ENCODE results near the gene CERS3.

The CERS3 gene

DNA sequence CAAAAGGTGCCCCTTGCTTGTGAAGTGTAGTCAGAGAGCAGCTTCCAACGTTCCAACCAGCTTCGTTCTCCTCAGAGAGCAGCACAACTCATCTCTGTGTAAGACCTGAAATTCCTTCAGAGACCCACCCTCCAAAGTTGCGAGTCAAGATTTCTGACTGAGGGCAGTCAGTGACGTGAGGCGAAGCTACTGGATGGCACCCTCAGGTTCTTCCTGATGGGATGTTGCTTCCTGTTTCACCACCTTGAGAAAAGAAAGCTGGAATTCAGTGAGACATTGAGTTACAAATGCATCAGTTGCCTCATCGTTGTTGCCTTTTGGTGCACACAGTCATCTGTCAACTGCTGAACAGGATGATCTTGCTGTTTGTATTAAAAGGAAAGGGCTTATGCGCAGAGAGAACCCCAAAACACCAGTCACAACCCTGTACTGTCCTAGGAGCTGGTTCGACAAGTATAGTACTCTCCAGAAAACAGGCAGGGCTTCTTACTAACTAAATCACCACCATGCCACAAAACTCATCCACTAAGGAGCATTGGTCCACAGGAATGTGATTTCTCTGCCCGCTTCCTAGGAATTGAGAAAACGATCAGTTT is at the start of gene CERS3:
TSS of gene CERS3 (minus strand) at position 118 of the 596 bp plus-strand sequence. CDS start 27,101 bp downstream, outside the sequence.
- no peak for DNase-seq

DNA sequence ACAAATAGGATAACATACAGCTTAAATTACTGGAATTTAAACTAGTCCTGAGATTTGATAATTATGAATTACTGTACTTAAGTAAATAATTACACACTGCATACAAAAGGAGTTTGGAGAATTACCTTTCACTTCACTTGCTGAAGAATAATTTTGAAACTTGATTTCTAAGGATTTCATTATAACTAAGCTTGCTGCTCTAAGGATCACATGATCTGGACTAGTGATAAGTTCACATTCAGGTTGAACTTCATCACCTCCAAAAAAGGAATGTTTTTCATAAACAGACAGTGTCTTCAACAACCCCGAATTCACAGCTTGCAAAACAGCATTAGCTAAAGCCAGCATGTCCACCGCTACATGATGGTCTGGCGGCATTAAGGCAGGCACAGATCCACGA is 44.8 kb upstream of the CERS3 start:
- DNase-seq = no peak

DNA sequence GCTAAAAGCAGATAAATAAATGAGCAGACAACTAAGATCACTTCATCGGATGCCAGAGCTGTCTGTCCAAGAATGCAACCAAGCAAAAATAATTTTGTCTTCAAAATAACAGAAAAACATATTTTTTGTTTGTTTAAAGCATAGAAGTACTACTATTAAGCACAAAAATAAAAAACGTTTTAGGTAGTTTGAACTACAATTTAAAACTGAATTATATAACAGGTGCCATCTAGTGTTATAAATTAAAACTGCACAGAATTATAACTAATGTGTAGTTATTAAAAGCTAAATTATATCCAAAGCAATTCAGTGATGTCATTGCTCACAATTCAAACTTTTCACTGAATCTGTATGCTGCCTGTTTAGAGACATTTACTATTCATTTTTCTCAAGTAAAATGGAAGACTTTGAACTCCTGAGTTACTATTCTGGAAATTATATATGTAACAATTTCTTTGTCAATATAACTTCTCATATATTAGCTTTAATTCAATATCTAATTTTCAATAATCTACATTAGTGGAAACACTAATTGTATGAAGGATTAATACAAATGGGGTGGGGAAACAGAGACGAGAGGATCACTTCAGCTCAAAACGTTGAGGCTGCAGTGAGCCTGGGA is 43.7 kb upstream of the CERS3 start:
- DNase-seq = no peak

DNA sequence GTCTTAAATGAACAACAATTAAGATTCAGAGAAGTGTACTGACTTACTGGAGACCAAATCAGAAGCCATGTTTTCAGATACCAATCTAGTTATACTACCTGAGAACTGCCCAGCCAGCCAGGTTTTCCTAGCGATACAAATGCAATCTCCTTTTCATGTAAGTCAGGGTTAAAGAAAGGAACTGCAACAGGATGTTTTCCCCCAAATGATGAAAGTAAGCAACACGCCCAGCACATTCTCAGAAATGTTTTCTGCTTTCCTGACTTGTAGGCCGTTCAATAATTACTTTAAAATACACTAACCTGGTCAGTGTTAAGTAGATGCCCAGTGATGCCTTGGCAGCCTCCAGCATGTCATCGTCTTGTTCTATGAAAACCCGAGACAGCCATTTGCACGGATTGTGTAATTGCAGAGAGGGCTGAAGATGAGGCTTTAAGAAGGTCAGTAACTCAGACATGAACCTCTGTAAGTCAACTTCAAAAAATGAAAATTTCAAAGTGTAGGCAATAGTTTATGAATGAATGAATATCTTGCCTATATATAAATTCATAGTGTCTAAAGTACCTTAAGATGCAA is 42.9 kb upstream of the CERS3 start:
- no peak for DNase-seq

DNA sequence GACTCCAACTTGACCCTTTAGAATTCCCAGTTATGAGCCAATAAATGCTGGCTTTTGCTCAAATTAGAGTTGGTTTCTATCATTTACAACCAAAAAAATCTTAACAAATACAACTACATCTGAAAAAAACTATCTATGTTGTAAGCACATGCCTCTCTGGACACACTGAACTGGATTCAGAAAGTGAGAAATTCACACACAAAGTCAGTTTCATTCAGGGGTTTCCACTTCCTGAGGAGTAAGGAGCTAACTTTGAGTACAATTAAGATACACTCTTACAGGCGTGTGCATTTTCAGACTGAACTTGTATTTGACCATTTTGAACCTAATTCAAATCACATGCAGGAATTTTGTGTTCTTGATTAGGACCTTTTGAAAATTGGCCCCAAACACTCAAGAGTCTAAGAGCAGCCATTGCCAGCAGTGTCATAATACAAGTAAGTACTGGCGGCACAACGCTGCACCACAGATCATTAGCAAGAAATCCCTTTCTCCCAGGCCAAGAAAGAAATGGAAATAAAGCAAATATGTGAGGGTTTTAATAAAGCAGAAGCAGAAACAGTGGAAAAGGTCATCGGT is 42.1 kb upstream of the CERS3 start:
- no peak for DNase-seq

DNA sequence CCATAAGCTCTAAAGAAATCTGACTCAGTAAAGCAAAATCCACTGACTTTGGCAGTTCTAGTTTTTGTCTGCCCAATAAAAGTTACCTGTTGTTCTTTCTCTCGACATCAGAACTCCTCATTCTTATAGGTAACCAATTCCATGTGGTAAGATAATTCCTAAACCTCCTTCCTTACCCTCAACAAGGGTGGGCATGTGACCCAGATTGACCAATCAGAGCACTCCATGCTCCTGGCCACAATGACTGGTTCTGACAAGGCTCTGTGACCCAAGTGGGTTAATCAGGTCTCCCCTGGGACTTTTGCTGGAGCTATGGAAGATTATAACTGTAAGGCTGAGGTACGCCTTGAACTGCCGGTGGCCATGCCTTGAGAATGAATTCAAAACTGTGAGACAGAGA is 41.5 kb upstream of the CERS3 start:
- DNase-seq = no peak

DNA sequence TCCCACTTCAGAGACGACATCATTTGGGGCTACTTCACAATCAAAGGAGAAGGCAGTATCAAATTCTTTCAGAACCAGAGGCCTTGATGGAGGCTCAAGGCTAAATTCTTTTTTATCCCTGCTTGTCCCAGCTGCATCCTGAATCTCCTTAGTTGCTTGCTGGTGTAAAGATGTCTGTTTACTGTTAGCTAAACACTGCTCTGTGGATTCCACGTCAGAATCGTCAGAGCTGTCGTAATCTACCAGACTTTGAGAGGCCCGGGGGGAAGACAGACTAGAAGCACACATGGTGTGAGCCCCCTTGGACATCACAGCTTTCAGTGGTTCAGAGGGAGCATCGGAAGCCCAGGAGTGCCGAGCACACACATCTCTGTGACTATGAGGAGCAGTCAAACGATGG is 40.6 kb upstream of the CERS3 start:
- no peak for DNase-seq

DNA sequence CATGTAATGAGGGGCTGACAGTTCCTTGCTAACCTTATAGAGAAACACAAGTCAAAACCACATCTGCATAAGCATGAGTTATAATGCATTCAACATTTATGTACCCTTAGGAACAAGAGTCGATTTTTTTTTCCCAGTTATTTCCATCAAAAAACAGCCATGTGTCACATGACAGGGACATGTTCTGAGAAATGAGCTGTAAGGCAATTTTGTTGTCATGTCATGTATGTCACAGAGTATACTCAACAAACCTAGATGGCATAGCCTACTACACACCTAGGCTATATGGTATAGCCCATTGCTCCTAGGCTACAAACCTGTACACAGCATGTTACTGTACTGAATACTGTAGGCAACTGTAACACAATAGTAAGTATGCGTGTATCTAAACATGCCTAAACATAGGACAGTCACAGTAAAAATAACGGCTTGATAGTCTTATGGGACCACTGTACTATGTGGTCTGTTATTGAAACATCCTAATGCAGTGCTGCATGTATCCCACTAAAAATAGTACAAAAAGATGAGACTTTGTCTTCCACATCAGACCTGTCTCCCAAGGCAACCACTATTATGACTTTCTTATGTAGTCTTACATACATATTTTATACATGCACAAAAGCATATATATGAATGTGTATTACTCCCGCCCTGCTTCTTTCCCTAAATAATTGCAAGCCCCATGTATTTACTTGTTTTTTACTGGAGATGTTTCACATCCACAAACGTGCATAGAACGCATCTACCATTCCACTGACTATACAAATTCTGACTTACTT is 38.3 kb upstream of the CERS3 start:
- DNase-seq = no peak

DNA sequence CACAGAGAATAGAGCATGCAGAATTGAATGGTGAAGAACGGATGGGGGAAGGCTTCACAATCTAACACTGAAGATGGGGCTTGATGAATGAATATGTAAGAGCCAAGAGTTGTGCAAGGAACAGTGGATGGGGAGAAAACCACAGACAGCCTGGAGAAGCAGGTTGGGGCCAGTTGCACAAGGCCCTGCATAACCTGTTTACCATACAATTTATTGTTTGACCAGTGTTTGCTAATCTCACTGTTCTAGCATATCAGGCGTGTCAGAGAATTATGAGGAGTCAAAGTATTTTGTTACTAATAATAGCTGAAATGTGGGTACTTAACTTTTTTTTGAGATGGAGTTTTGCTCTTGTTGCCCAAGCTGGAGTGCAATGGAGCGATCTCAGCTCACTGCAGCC is 36.8 kb upstream of the CERS3 start:
- DNase-seq = no peak

DNA sequence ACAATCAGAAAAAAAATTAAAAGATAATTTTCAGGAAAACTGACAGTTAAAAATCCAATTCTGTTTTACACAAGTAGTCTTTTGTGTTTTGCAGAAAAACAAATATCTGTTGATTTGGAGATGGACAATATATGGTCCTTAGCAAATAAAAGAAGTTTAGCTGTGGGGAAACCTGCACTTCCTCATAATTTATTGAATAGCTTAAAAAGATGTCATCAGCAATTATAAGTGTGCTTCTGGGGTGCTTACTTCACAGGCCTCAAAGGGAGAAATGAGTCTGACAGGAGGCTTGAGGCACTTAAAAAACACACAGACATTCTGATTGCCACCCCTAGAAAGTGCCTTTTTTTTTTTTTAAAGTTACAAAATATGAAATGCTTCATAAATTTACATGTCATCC is 31.6 kb upstream of the CERS3 start:
- DNase-seq = no peak

DNA sequence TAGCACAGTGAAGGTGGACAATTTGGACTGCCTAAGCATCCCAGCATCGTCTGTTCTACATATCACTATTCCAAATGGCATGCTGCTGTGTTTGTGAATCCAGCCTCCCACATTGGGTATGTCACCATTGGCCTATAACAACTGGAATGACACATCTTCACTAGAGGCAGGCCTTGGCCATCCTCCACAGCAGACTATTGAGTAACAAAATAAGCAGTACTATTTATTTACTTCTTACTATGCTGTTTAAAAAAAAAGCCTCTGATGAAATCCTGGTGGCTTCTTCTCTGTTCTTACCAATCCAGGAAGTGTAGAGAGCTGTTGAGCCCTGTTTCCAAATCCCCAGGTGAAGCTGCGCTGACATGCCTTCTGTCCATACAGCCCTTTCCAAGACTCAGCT is 30.6 kb upstream of the CERS3 start:
- no peak for DNase-seq

DNA sequence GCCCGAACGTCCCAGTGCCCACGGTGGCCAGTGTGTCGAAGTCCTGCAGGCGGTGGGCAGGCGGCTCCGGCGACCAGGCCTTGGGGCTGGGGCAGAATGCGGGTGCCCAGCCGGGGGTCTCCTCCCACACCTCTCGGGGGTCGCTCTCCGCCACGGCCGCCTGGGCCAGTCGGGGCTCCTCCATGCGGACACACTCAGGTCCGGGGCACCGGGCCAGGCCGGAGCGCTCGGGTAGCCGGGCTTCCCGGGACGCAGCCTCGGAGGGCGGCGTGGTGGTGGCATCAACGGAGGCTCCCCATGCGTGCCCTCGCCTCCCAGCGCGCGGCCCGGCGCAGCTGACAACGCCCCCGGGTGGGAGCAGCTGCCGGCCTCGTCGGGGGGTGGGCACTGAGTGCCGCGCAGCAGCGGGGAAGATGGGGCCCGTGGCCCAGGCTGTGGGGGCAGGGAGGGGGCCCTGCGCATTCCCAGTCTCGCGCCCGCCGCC is 30.1 kb upstream of the CERS3 start:
- no peak for DNase-seq

DNA sequence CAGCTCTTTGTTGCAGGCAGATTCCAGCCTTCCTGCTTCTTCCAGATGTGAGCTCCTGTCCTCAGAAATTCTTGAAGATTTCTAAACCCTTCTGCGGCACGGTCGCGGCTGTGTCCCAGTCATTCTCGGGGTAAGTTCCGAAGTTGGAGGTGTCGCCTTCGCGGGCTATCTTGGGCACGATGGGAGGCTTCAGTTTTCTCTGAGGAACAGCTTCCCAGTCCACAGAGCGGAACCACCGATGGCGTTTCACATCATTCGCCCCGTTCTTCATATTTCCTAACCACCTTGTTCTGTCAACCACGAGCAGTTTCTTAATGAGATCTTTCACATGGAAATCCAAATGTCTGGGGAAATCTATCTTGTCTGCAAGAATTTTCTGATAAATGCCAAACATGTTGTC is 24.7 kb upstream of the CERS3 start:
- no peak for DNase-seq

DNA sequence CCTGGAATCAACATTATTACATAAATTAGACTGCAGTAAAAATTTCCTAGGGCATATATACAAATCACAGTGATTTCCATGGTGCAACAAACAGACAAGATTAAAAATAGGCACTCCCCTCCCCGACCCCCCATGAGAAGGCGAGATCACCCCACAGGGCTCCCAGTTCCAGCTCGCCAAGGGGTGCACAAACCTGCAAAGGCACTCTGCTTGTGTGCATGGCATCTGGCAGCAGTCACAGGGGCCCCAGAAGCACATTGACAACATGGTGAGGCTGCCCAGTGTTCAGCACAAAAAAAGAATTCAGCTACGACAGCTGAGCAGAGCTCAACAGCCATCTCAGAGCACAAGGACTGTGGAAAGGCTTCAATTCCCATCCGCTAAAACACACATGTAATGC is 19.2 kb upstream of the CERS3 start:
- DNase-seq = no peak

DNA sequence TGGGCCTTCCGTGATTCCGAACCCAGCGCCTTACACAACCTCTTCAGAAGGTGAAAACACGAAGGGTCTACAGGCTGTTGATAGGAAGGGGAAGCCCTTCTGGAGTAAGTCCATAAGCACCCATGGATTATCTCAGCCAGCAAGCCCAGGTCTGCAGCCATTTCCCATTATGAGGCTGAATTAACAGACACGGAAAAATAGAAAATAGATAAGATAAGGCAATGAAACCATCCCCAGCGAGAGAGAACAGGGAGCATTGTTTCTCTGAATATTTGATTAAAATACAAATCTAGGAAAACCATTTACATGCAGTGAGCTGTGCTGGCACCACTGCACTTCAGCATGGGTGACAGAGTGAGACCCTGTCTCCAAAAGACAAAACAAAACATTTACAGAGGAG is 16.2 kb upstream of the CERS3 start:
- DNase-seq = no peak

DNA sequence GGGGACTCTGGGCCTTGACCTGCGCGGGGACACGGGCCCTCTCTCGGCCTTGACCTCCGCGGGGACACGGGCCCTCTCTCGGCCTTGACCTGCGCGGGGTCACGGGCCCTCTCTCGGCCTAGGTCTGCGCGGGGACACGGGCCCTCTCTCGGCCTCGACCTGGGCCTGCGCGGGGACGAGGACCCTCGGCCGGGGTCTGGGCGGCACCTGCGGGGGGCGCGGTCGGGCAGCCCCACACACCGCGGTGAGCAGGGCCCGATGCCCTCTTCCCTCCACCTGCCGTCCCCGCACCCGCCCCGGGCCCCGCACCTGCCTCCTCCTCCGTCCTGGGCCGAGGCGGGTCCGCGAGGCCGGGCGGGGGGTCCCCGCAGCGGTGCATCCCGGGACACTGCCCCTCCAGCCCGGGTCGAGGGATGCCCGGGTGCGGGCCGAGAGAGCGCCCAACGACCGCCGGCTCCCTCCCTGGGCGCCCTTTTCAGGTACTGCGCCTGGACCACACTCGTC is 15.6 kb upstream of the CERS3 start:
- DNase-seq = no peak

DNA sequence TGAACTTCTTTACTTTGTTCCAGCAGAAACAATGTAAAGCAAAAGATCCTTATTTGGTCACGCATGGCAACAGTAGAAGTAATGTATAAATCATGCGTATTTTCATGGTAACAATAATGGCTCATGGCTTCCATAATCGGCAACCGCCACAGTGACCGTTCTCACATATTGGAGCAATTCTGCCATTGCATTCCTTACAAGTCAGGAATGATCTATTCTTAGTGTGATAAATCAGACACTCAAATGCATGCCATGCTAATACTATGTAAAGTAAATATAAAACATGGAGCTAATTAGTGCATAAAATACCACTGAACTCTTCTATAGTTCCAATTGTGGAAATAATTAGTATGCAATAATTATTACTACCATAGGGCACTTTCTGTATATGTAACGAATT is 13.5 kb upstream of the CERS3 start:
- DNase-seq = no peak

DNA sequence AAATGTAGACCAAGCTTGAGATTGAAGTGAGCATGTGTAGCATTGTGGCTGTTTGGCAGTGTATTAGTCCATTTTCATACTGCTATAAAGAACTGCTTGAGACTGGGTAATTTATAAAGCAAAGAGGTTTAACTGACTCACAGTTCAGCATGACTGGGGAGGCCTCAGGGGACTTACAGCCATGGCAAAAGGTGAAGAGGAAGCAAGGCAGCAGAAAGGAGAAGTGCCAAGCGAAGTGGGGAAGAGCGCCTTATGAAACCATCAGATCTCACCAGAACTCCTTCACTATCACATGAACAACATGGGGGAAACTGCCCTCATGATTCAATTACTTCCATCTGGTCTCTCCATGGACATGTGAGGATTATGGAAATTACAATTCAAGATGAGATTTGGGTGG is 8.6 kb upstream of the CERS3 start:
- peak in 1 of 51 donors; percentile 18 for DNase-seq

DNA sequence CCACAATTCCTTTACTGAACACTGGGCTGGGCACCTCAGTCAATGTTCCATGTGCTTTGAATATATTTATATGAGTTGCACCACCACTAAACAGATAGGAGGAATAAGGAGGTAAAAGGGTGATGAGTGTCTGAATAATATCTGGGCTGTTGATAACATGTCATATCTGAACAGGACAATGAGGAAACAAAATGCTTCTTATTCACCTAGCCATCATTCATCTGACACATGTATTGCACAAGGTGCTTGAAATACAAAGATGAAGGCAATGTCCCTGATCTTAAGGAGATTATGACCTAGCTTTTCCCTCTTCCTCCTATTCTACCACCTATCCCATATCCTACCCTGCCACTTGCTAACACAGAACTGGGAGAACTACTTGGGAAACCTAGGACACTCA is 8.0 kb upstream of the CERS3 start:
- no peak for DNase-seq

DNA sequence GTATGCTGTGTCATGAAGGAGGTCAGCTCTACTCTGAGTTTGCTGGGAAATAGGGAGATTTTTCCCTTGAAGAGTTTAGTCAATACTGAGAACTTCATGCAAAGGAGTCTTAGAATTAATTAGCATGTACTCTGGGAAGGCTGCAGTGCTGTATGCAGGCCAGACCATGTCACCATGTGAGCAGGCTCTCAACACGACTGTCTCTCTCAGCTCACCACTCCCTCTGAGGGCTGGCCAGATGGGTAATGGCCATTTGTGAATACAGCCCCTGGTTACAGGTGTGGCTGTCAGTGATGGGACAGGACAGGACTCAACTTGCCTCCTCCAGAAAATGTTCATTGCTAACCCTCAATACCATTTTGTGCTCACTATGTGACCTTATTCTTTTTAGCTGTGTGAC is 5.1 kb upstream of the CERS3 start:
- DNase-seq = no peak

DNA sequence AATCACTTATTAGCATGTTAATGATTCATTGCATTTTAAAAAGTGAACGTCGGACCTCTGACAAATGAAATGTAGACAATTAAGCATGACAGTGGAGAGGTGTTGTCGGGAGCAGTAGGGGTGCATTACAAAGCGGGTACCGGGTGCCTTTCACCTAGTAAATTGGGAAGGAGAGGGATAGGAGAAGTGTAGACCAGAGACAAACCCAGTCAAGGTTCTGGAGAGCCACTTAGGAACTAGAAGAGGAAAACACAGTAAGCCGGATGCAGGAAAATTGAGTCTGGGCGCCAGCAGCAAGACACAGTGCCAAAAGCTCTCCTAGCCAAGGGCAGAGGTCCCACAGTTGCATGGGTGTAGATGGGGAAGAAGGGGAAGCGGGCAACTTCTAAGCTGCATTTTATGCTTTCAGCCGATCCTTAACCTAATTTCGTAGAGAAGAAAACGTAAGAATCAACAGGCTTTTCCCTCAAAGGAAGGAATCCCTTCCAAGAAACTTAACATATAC is 3.1 kb upstream of the CERS3 start:
- peak in 2 of 51 donors; percentile 3 to 20 for DNase-seq

DNA sequence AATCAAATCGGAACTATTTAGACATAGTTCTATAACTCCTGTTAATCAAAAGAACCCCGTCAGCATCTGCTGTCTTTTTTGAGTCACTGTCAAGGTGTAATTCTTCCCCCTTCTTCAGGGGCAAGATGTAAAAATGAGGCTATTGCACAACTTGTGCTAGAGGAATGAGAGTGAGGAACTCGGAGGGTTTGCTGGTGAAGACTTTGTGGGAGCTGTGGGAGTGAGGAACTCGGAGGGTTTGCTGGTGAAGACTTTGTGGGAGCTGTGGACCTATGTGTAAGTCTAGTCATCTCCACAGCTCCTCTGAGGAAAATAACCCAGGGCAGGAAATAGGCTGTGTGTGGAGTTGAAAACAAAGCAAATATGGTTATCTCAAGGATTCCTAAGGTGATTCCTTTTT is 2.5 kb upstream of the CERS3 start:
- DNase-seq = no peak

Measured in hypothalamus (tissue), 51 donors.